ENCODE results near the gene GTF2F2.

The GTF2F2 gene

GRCh38 chr13:45119991-45120864 lies at the start of gene GTF2F2:
TSS of gene GTF2F2 (plus strand) at chr13:45120510. CDS start at chr13:45120656, 146 bp downstream.
- DNase-seq (ENCODE audit: low read depth in 2 of 2) = peak; percentile 77 to 82

- no peak for DNase-seq (ENCODE audit: low read depth in 2 of 2)
Measured at GRCh38 chr13:45073809-45074208, 46.5 kb upstream of the GTF2F2 start.

DNA sequence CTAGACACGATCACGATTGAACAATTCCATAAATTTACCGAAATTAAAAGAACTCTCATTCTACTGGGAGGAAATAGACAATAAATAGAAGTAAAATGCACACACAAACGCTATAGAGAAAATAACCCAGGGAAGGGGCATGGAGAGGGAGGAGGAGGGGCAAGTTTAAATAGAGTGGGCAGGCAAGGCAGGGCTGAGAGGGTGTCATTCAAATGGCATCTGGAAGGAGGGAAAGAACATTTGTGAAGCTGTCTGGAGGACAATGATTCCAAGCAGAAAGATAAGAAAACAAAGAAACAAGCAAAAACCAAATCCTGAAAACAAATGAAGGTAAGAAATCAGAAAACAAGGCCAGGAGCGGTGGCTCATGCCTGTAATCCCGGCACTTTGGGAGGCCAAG lies 45.6 kb upstream of the GTF2F2 start:
- DNase-seq (ENCODE audit: low read depth in 2 of 2) = no peak

GRCh38 chr13:45078003-45078402 lies 42.3 kb upstream of the GTF2F2 start:
- DNase-seq (ENCODE audit: low read depth in 2 of 2) = no peak

DNA sequence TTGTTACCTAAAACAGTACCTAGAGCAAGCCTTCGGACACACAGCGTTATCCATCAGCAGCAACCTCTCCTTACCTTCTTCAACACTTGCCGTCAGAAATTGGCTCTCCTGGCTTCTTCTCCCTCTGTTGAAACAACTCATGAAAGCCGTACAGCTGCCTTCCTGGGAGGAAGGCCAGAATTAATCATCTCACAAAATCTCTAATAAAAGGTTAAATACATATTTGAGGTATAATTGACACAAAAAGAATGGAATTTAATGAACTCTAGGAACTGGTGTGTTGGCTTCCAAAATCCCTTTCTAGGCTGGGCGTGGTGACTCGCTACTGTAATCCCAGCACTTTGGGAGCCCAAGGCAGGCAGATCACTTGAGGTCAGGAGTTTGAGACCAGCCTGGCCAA lies 37.3 kb upstream of the GTF2F2 start:
- DNase-seq (ENCODE audit: low read depth in 2 of 2) = no peak

DNA sequence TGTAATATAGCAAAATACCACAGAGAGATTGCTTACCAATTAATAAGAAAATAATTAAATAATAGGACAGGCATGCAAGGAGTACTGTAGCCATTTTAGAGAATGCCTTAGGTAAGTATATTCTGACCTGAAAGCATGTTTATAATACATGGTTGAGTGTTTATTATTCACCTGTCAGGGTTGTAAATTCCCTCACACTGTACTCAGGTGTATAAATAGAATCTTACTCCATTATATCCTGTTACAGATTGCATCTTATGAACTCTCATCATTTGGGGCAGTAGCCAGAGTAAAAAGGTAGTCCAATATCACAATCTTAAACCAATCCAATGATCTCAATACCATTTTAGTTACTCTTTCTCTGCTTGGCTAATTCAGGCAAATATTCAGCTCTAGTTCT lies 35.8 kb upstream of the GTF2F2 start:
- DNase-seq (ENCODE audit: low read depth in 2 of 2) = no peak

- no peak for DNase-seq (ENCODE audit: low read depth in 2 of 2)
Measured at GRCh38 chr13:45086484-45086883, 33.8 kb upstream of the GTF2F2 start.

- DNase-seq (ENCODE audit: low read depth in 2 of 2) = no peak
Measured at GRCh38 chr13:45092663-45093062, 27.6 kb upstream of the GTF2F2 start.

DNA sequence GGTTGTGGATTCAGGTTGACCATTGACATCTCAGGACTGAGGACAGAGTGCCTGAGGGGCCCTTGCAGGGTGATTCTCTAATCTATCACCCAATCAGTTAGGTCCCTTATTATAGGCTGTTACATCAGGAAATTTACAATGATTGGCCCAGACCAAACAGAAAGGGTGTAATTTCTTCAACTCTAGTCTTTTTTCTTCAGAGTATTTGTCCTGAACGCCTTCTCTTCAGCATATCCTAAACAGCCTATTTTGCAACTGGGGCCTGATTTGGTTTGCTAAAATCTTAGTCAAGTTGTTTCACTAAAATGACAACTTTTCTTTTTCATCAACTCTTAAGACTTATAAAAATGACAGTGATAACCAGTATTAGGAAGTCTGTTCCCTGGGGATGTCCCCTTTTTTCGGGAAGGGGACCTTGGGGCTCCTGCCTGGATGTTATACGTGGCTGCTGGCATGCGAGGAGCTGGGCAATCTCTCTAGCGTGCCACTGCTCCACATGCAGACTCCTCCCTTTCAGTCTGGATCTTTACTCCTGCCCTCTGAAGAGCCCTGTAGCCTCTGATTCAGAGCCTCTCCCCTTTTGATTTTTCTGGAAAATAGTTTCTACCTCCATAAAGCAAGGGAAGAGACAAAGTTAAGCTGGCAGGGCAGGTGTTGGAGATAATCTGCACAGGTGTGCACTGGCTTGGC lies 19.6 kb upstream of the GTF2F2 start:
- DNase-seq (ENCODE audit: low read depth in 2 of 2) = no peak

- no peak for DNase-seq (ENCODE audit: low read depth in 2 of 2)
Measured at GRCh38 chr13:45101327-45102018, 18.8 kb upstream of the GTF2F2 start.

GRCh38 chr13:45102136-45102507 lies 18.2 kb upstream of the GTF2F2 start:
- no peak for DNase-seq (ENCODE audit: low read depth in 2 of 2)

GRCh38 chr13:45103449-45103848 lies 16.9 kb upstream of the GTF2F2 start:
- no peak for DNase-seq (ENCODE audit: low read depth in 2 of 2)

- no peak for DNase-seq (ENCODE audit: low read depth in 2 of 2)
Measured at GRCh38 chr13:45104261-45104660, 16.0 kb upstream of the GTF2F2 start.

DNA sequence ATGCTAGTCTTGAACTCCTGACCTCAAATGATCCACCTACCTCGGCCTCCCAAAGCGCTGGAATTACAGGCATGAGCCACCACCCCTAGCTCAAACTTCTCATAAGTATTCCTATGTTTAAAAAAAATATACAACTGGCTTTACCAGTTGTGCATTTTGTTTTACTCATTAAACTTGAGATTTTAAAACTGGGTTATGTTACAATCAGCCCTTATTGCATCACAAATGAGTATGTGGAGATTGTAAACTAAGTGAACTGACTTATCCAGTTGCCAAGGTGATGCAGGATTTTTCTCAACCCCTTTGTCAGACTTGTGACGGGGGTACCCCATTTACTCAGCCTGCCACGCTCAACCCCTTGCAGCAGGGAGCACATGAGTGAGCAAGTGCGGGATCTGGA lies 14.4 kb upstream of the GTF2F2 start:
- DNase-seq (ENCODE audit: low read depth in 2 of 2) = no peak

- no peak for DNase-seq (ENCODE audit: low read depth in 2 of 2)
Measured at GRCh38 chr13:45107539-45107938, 12.8 kb upstream of the GTF2F2 start.

DNA sequence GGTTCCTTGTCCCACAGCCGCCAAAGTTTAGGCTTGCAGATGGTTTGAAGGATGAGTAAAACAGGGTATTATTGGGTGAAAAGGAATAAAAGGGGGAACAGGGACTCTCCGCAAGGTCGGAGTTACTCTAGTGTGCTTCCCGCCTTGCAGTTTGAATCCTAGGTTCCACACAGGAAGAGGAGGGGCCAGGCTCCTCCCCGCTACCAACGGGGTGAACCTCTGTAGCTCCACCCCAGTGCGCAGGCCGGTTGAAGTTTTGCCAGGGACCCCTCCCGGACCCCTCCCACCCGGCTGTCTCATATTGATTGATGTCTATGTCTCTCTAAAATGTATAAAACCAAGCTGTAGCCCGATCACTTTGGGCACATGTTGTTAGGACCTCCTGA lies 11.6 kb upstream of the GTF2F2 start:
- DNase-seq (ENCODE audit: low read depth in 2 of 2) = no peak

DNA sequence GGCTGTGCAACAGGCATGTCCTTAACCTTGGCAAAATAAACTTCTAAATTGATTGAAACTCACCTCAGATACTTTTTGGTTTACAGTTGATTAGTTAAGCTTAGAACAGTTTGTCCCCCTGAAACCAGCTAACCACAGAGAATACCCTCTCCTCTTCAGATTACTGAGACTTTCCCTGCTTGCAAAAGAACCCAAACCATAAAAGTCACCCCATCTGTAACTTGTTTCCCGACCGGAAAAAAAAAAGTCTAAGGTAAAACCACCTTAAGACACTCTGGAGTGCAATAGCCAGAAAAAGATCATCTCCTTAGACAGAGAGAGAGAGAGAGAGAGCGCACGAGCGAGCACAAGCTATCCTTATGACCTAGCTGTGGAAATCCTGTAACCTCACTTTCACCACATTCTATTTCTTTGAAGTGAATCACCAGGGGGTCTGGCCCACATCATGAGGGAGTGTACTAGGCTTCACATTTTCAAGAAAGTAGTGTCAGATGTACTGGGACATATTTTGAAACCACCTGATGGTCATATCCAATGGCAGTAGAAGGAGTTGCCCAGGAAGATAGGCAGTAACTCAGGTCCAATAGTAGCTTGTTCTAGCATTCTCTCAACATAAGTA lies 11.1 kb upstream of the GTF2F2 start:
- peak in 1 of 2 donors; percentile 24 for DNase-seq (ENCODE audit: low read depth in 2 of 2)

DNA sequence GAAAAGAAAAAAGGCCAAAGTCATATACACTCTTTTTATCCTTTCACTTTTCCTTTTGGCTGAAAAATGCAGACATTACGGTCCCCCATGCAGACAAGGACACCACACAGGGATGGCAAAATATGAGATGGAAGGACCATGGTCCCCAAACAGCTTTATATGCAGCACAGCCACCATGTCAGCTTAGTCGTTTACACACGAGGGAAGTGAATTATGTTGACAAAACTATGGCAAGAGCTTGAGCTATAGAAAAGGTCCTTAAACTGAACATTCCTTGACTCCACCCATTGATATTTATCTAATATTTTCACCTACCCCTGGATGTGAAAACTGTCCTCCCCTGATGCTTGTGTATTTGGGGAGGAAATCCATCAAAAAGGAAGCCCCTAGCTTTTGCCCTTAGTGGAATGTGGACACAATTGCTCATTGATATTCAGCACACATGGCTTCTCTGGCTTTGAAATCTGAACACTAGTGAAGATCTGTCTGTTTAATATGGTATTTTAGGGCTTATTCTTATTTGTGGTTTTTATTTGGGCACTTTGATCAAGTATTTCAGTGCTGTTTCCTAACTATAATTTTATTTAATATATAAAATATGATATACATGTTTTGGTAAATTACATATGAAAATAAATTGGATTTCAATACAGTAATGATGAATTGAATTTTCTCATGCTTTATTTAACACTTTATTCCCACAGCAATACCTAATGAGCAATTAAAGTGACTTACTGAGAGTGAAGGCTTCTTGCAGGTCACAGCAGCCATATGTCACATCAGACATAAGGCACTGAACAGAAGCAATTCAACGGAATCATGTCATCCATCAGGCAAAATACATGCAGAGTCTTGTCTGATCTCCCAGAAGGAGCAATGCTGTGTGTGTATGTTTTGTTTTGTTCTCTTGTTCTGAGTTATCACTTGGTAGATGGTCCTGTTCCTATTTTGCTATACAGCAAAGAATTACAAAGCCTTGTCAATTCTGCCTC lies 6.8 kb upstream of the GTF2F2 start:
- DNase-seq (ENCODE audit: low read depth in 2 of 2) = no peak

DNA sequence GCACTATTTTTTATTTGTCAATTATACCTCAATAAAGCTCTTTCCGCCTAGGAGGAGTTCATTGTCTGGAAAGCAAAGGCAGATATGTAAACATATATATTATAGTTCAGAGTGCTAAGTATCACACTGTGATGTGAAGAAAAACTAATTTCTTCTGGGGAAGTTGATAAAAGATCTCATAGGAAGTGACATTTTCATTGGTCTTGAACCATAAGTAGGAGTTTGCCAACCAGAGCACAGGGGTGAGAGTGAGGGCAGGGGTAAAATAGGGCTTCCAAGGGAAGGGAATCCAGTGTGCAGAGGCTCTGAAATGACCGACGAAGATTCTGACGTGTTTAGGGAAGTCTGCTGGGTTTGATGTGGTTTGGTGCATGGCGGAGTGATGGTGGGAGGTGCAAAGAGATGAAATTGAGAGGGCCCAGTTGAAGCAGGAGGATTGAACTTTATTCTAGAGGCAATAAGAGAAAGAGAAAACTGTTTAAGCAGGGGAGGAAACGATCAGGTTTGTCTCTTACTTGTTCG lies 780 bp upstream of the GTF2F2 start:
- DNase-seq (ENCODE audit: low read depth in 2 of 2) = peak; percentile 34 to 42

GRCh38 chr13:45120967-45121831 lies 889 bp downstream of the GTF2F2 start:
- no peak for DNase-seq (ENCODE audit: low read depth in 2 of 2)
